BJ (cell line): ENCODE data around the gene NUP153. TPM values are rescaled to one million over a fixed set of nuclear protein-coding genes. Genes with fewer than 3 reads are reported as not detected.
A peak's percentile ranks its signal among the peaks of the same experiment; 100 is the strongest.
"Not testable (repeated sequence)": the region's sequence is repeated elsewhere in the genome, so short reads cannot be mapped to it uniquely, and the experiment has no call there.

Experiments used
- CTCF ChIA-PET: fragments of 350-600 bp; formaldehyde crosslinking; extraction: SDS; loops from one replicate; lab custom pipeline; 2021; ENCODE audit warnings: antibody characterized with exemption, inconsistent platforms; lab: Yijun Ruan, JAX
- POLR2A ChIA-PET: fragments of 300-600 bp; sonication (Branson Sonifier 250); formaldehyde crosslinking; extraction: SDS; loops from one replicate; lab custom pipeline; 2021; ENCODE audit warnings: antibody characterized with exemption; lab: Charles Lee
- DNase-seq: peaks from one replicate; pipeline ENCODE4 v3.0.0-alpha.2; 2011; ENCODE audit warnings: low read depth
- H3K27me3 ChIP-seq: 2 replicates; pipeline ENCODE4 v1.6.0; 2011; ENCODE audit warnings: low read length; ENCODE audit not compliant: control insufficient read depth, insufficient read depth
- H3K36me3 ChIP-seq: 2 replicates; pipeline ENCODE4 v1.5.1; 2011; ENCODE audit warnings: low read length; ENCODE audit not compliant: control insufficient read depth, insufficient read depth
- H3K4me3 ChIP-seq: 2 replicates; pipeline ENCODE4 v1.5.1; 2011; ENCODE audit warnings: low read depth, mild to moderate bottlenecking, control low read depth, low read length
- polyA minus RNA-seq: library from RNA; depleted of rRNA, polyadenylated mRNA; stranded (reverse); fragments of >200 nt; gene quantifications from 2 replicates; pipeline ENCODE4 v1.2.3, GENCODE V29; 2011; rRNA and poly(A)+ RNA removed
- polyA plus RNA-seq: library from polyadenylated mRNA; depleted of rRNA; stranded (reverse); fragments of >200 nt; gene quantifications from 2 replicates; pipeline ENCODE4 v1.2.3, GENCODE V29; 2011; rRNA removed
- TF ChIP-seq, protein P1 (sequence below): IDR thresholded peaks from 2 replicates; pipeline ENCODE4 v1.5.1; 2011; ENCODE audit warnings: low read depth, mild to moderate bottlenecking, control low read depth, inconsistent platforms, low read length, moderate library complexity; ENCODE audit not compliant: insufficient read depth

The NUP153 gene
- polyA plus RNA-seq (15.6 and 22.9 TPM in 2 replicates), polyA minus RNA-seq (18.2 and 19.0 TPM in 2 replicates)

DNA sequence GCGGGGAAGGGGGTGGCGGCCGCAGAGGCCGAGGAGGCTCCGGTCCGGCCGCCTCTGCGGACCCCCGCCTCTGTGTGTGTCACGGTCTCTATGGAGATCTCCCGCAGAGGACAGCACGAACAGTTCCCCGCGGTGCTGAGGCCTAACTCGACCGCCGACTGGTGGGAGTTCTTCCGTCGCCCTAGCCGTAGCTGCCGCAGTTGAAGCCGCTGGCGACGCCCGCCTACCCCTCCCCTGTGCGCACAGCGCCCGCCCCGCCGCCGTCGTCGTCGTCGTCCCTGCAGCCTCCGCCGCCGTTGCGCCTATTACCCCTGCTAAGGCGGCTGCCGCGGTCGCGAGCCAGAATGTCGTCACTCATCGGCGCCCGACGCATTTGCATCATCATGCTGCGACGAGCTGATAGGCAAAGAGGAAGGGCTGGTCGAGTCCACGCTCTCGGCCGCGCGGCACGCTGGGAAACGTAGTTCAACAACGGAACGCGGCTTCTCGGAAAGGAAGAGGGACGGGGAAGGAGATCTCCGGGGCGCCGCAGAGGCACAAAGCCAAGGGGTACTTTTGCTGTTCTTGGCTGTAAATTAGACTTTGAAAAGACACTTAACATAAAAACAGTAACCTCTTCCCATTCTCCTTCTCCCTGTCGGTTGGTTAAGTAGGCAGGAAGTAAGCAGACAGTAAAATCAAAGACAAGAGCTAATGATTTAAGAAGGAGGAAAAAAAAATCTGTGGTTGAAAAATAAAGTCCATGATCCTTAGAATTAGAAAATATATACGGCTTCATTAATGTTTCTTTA lies at the start of gene NUP153:
Gene NUP153 (minus strand): TSS at position 346 of the 791 bp plus-strand sequence. CDS start 538 bp downstream, outside the sequence.
- TF ChIP-seq, protein P1, sequence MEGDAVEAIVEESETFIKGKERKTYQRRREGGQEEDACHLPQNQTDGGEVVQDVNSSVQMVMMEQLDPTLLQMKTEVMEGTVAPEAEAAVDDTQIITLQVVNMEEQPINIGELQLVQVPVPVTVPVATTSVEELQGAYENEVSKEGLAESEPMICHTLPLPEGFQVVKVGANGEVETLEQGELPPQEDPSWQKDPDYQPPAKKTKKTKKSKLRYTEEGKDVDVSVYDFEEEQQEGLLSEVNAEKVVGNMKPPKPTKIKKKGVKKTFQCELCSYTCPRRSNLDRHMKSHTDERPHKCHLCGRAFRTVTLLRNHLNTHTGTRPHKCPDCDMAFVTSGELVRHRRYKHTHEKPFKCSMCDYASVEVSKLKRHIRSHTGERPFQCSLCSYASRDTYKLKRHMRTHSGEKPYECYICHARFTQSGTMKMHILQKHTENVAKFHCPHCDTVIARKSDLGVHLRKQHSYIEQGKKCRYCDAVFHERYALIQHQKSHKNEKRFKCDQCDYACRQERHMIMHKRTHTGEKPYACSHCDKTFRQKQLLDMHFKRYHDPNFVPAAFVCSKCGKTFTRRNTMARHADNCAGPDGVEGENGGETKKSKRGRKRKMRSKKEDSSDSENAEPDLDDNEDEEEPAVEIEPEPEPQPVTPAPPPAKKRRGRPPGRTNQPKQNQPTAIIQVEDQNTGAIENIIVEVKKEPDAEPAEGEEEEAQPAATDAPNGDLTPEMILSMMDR: no peak
- no peaks in the 10 kb centered on the region for H3K36me3 ChIP-seq
- POLR2A ChIA-PET: interaction anchor here (0.6 kb wide), 1 partner anchor 18 kb away, joined by 5 read pairs; no protein-coding TSS in a partner anchor
- peak; percentile 85 for DNase-seq
- H3K27me3 ChIP-seq: no peaks in the 10 kb centered on the region
- H3K4me3 ChIP-seq: peak within 1 kb of the TSS; percentile 93
- CTCF ChIA-PET: interaction anchor here (0.7 to 1.2 kb wide), 3 partner anchors 8 to 316 kb away, joined by 3 read pairs; no protein-coding TSS in a partner anchor

DNA sequence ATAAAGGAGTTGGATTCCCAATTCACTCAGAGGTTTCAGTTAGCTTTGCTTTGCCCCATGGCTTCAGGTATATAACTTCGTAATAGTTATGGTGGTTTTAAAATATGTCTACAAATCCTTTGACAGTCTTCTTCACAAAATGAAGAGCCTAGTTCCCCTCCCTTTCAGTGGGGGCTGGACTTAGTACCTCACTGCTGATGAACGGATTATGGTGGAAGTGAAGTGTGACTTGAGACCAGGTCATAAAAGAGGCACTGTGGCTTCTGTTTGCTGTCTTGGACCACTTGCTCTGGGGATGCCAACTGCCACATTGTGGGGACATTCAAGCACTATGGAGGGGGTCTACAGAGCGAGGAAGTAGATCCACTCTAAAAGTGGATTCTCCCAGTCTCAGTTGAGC lies 47.5 kb upstream of the NUP153 start:
- ChIA-PET CTCF (no interaction called here), POLR2A (no interaction called here)
- Histone ChIP-seq H3K4me3 (no peak overlapping the region), H3K36me3 (no peaks in the 10 kb centered on the region), H3K27me3 (no peaks in the 10 kb centered on the region)
- no peak for DNase-seq
- TF ChIP-seq, protein P1: no peak

DNA sequence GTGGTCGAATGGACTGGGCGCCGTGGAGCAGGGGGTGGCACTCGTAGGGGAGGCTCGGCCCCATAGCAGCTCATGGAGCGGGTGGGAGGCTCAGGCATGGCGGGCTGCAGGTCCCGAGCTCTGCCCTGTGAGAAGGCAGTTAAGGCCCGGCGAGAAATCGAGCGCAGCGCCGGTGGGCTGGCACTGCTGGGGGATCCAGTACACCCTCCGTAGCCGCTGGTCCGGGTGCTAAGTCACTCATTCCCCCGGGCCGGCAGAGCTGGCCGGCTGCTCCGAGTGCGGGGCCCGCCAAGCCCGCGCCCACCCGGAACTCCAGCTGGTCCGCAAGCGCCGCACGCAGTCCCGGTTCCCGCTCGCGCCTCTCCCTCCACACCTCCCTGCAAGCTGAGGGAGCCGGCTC lies 38.6 kb upstream of the NUP153 start:
- CTCF ChIA-PET, H3K36me3 ChIP-seq, H3K4me3 ChIP-seq, DNase-seq, POLR2A ChIA-PET, H3K27me3 ChIP-seq: not testable (repeated sequence)

DNA sequence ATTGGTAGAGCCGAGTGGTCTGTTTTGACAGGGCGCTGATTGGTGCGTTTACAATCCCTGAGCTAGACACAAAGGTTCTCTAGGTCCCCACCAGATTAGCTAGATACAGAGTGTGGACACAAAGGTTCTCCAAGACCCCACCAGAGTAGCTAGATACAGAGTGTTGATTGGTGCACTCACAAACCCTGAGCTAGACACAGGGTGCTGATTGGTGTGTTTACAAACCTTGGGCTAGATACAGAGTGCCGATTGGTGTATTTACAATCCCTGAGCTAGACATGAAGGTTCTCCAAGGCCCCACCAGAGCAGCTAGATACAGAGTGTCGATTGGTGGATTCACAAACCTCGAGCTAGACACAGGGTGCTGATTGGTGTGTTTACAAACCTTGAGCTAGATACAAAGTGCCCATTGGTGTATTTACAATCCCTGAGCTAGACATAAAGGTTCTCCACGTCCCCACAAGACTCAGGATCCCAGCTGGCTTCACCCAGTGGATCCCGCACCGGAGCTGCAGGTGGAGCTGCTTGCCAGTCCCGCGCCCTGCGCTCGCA lies 38.1 kb upstream of the NUP153 start:
- CTCF ChIA-PET: interaction anchor here (0.6 kb wide), 1 partner anchor 190 kb away, joined by 3 read pairs; no protein-coding TSS in a partner anchor
- DNase-seq, POLR2A ChIA-PET, H3K4me3 ChIP-seq, H3K27me3 ChIP-seq, H3K36me3 ChIP-seq: not testable (repeated sequence)

DNA sequence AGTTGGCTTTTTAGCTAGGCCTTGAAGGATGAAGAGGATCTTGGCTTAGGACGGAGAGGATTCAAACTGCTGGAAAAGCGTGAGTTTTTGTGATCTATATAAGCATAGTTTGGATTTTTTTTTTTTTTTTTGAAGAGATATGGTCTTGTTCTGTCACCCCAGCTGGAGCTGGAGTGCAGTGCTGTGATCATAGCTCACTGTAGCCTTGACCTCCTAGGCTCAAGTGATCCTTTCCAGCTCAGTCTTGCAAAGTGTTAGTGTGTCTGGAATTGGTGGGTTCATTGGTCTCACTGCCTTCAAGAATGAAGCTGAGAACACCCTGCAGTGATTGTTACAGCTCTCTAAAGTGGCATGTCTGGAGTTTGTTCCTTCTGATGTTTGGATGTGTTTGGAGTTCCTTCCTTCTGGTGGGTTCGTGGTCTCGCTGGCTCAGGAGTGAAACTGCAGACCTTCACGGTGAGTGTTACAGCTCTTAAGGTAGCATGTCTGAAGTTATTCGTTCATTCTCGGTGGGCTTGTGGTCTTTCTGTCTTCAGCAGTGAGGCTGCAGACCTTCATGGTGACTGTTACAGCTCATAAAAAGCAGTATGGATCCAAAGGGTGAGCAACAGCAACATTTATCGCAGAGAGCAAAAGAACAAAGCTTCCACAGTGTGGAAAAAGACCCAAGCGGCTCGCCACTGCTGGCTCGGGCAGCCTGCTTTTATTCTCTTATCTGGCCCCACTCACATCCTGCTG lies 37.5 kb upstream of the NUP153 start:
- Histone ChIP-seq H3K4me3 (no peak overlapping the region), H3K36me3 (no peaks in the 10 kb centered on the region), H3K27me3 (no peaks in the 10 kb centered on the region)
- TF ChIP-seq, protein P1: no peak
- no peak for DNase-seq
- ChIA-PET POLR2A (interaction anchor here (0.6 kb wide), 1 partner anchor 586 kb away, joined by 3 read pairs; no protein-coding TSS in a partner anchor), CTCF (interaction anchor here (0.6 kb wide), 1 partner anchor 189 kb away, joined by 3 read pairs; no protein-coding TSS in a partner anchor)
